ENCODE results near the gene KCNE3.

- TF ChIP-seq CTCF (IDR thresholded peaks at IDR 0.05; ENCODE audit: insufficient read depth, low read depth, low read length) (no peak), EZH2 (IDR thresholded peaks at IDR 0.05; ENCODE audit: insufficient read depth, low read length) (no peak)
Measured at GRCh38 chr11:74468521-74468920, 1.2 kb upstream of the KCNE3 start.

Measured in astrocyte (in vitro differentiated cells and primary cell).